GM19238 (cell line): ENCODE results near the gene CSPG5.
A peak's percentile ranks its signal among the peaks of the same experiment; 100 is the strongest.

Experiments
- DNase-seq: peaks from one replicate; pipeline ENCODE4 v3.0.0; 2011; ENCODE audit warnings: low spot score; ENCODE audit not compliant: insufficient read length

CSPG5 gene

GRCh38 chr3:47578691-47579632, at the start of gene CSPG5:
TSS of gene CSPG5 (minus strand) at chr3:47578865. CDS start at chr3:47578693, 172 bp downstream.
- peak; percentile 39 for DNase-seq

- DNase-seq: no peak
Measured at GRCh38 chr3:47628426-47628825, 49.8 kb upstream of the CSPG5 start.

GRCh38 chr3:47622671-47623461, 44.2 kb upstream of the CSPG5 start:
- DNase-seq: no peak

GRCh38 chr3:47617086-47618010, 38.7 kb upstream of the CSPG5 start:
- no peak for DNase-seq

- DNase-seq: no peak
Measured at GRCh38 chr3:47614788-47615187, 36.1 kb upstream of the CSPG5 start.

GRCh38 chr3:47613722-47614121, 35.1 kb upstream of the CSPG5 start:
- no peak for DNase-seq

- DNase-seq: no peak
Measured at GRCh38 chr3:47612879-47613278, 34.2 kb upstream of the CSPG5 start.

GRCh38 chr3:47612178-47612577, 33.5 kb upstream of the CSPG5 start:
- DNase-seq: no peak

GRCh38 chr3:47611576-47611975, 32.9 kb upstream of the CSPG5 start:
- DNase-seq: no peak

- no peak for DNase-seq
Measured at GRCh38 chr3:47610583-47610982, 31.9 kb upstream of the CSPG5 start.

- no peak for DNase-seq
Measured at GRCh38 chr3:47607335-47607734, 28.7 kb upstream of the CSPG5 start.

- DNase-seq: no peak
Measured at GRCh38 chr3:47606165-47606564, 27.5 kb upstream of the CSPG5 start.

GRCh38 chr3:47605652-47606051, 27.0 kb upstream of the CSPG5 start:
- DNase-seq: no peak

- no peak for DNase-seq
Measured at GRCh38 chr3:47604145-47604544, 25.5 kb upstream of the CSPG5 start.

GRCh38 chr3:47603332-47603731, 24.7 kb upstream of the CSPG5 start:
- no peak for DNase-seq

- DNase-seq: no peak
Measured at GRCh38 chr3:47601281-47601680, 22.6 kb upstream of the CSPG5 start.

GRCh38 chr3:47594792-47595191, 16.1 kb upstream of the CSPG5 start:
- DNase-seq: no peak

- DNase-seq: no peak
Measured at GRCh38 chr3:47592066-47592795, 13.6 kb upstream of the CSPG5 start.

- no peak for DNase-seq
Measured at GRCh38 chr3:47590216-47590615, 11.6 kb upstream of the CSPG5 start.

GRCh38 chr3:47588587-47588986, 9.9 kb upstream of the CSPG5 start:
- DNase-seq: no peak

- no peak for DNase-seq
Measured at GRCh38 chr3:47588053-47588452, 9.4 kb upstream of the CSPG5 start.
